ENCODE data around the gene CACNA1B. TPM values are rescaled to one million over a fixed set of nuclear protein-coding genes. Genes with fewer than 3 reads are reported as not detected.

CACNA1B gene
- total and polyA plus RNA-seq, 2 donors (not counting 1 experiment from before 2014, with no cell fraction given): 0.15 TPM; not detected in 1

DNA sequence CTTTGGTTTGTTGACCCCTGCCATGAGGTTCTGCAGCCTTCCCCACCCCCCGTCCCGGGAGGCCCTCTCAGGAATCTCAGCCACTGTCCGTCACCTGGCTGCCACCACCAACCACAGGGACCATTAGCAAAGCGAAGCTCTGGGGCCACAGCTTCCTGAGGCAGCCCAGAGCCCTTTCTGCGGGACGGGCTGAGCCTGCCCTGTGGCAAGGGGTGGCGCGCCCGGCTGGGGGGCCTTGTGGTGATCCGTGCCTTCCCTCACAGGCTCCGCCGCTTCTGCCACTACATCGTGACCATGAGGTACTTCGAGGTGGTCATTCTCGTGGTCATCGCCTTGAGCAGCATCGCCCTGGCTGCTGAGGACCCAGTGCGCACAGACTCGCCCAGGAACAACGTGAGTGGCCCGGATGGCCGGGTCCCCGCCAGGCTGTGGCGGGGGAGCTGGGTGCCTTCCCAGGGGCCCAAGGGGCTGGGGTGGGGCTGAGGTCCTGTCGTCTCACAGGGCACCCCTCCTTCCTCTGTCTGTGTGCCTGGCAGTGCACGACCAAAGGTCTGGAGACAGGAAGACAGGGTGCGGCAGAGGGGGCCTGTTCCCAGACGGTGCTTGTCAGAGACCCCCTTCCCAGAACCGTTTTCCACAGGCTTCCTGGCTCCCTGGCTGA is 169.2 kb downstream of the CACNA1B start:
- ChIA-PET POLR2A (no interaction called here), CTCF (no interaction called here)
- H3K27ac ChIP-seq (ENCODE audit: low read length in 2 of 2): no peak overlapping the region
- Mint-ChIP-seq H3K4me1 (no peaks in the 10 kb centered on the region), H3K27ac (no peak overlapping the region), H3K4me3 (no peak overlapping the region), H3K9me3 (ENCODE audit: insufficient read depth) (no peaks in the 10 kb centered on the region), H3K27me3 (peaks cover 31% of the 10 kb centered on the region)
- no peaks in the 10 kb centered on the region for H3K9me3 ChIP-seq (ENCODE audit: control extremely low read depth in 1 of 3, control insufficient read depth in 2 of 3, insufficient read depth in 1 of 3, low read length in 2 of 3)
- no peak overlapping the region for H3K4me3 ChIP-seq (ENCODE audit: control extremely low read depth in 1 of 5, extremely low read depth in 1 of 5, insufficient read depth in 1 of 5, low read depth in 2 of 5, low read length in 4 of 5)
- no peak for DNase-seq
- intact Hi-C loops (cut with micrococcal nuclease): no loop called here
- TF ChIP-seq EZH2 (IDR thresholded peaks at IDR 0.05; ENCODE audit: borderline replicate concordance, insufficient read depth, low read depth, low read length, poor library complexity, severe bottlenecking) (no peak), CTCF (IDR thresholded peaks at IDR 0.05) (no peak)
- no peak overlapping the region for H3K4me2 ChIP-seq (replicated peaks; ENCODE audit: low read depth, low read length, poor library complexity, severe bottlenecking)
- no peak overlapping the region for H2AFZ ChIP-seq (ENCODE audit: insufficient read depth, low read depth, low read length, poor library complexity, severe bottlenecking)
- WGBS (ENCODE audit: insufficient coverage): 81% methylated on average over 29 of the region's 29 CpGs
- ATAC-seq (ENCODE audit: low read depth): no peak
- H3K27me3 ChIP-seq (replicated peaks in 1 of 4; ENCODE audit: control extremely low read depth in 1 of 4, control insufficient read depth in 3 of 4, insufficient read depth in 4 of 4, low read length in 3 of 4): no peaks in the 10 kb centered on the region
- H3K36me3 ChIP-seq (replicated peaks in 1 of 2; ENCODE audit: control extremely low read depth in 1 of 2, control insufficient read depth in 1 of 2, extremely low read depth in 1 of 2, insufficient read depth in 2 of 2, low read length in 1 of 2): no peaks in the 10 kb centered on the region
- H3K79me2 ChIP-seq (ENCODE audit: control insufficient read depth, insufficient read depth, low read length): no peaks in the 10 kb centered on the region
- H3K4me1 ChIP-seq (ENCODE audit: control insufficient read depth in 2 of 2, insufficient read depth in 2 of 2, low read length in 2 of 2): no peaks in the 10 kb centered on the region
- no peaks in the 10 kb centered on the region for H4K20me1 ChIP-seq (ENCODE audit: control insufficient read depth, insufficient read depth, low read length, poor library complexity, severe bottlenecking)
- H3K9ac ChIP-seq (ENCODE audit: low read length): no peak overlapping the region

DNA sequence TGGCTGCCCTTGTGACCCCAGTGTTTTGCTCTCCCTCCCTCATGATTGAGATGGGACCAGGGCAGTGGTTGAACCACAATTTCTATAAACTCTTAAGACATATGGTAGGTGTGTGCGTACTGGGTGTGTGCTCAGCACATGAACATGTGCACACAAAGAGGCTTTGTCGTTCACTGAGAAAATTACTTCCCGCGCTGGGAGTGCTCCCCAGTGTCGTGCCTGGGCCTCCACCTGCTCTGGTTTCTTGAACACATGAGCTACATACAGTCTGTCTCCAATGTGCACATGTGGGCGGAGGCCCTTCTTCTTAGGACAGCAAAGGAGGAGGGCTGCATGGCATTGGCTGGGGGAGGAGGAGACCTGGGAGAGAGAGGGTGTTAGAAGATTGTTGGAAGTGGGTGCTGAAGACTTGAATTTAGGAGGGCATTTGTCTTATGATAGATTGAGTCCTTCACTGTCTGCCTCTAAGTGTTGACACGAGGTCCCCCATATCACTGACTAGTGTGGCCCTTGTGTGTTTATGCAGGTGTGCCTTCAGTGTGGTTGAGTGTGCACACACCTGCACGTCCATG is 170.0 kb downstream of the CACNA1B start:
- H4K20me1 ChIP-seq (ENCODE audit: control insufficient read depth, insufficient read depth, low read length, poor library complexity, severe bottlenecking): no peaks in the 10 kb centered on the region
- TF ChIP-seq EZH2 (IDR thresholded peaks at IDR 0.05; ENCODE audit: borderline replicate concordance, insufficient read depth, low read depth, low read length, poor library complexity, severe bottlenecking): no peak
- no peak overlapping the region for H3K27ac ChIP-seq (ENCODE audit: low read length in 2 of 2)
- no peaks in the 10 kb centered on the region for H3K79me2 ChIP-seq (ENCODE audit: control insufficient read depth, insufficient read depth, low read length)
- Mint-ChIP-seq H3K9me3 (ENCODE audit: insufficient read depth) (no peaks in the 10 kb centered on the region), H3K27ac (no peak overlapping the region), H3K4me1 (no peaks in the 10 kb centered on the region), H3K27me3 (peaks cover 31% of the 10 kb centered on the region), H3K4me3 (no peak overlapping the region)
- intact Hi-C loops (cut with micrococcal nuclease): no loop called here
- H3K4me2 ChIP-seq (replicated peaks; ENCODE audit: low read depth, low read length, poor library complexity, severe bottlenecking): no peak overlapping the region
- H3K9ac ChIP-seq (ENCODE audit: low read length): no peak overlapping the region
- no peak for DNase-seq
- no peaks in the 10 kb centered on the region for H3K9me3 ChIP-seq (ENCODE audit: control extremely low read depth in 1 of 3, control insufficient read depth in 2 of 3, insufficient read depth in 1 of 3, low read length in 2 of 3)
- 91% methylated on average over 7 of the region's 8 CpGs for WGBS (ENCODE audit: insufficient coverage)
- H3K4me1 ChIP-seq (ENCODE audit: control insufficient read depth in 2 of 2, insufficient read depth in 2 of 2, low read length in 2 of 2): no peaks in the 10 kb centered on the region
- no peaks in the 10 kb centered on the region for H3K36me3 ChIP-seq (replicated peaks in 1 of 2; ENCODE audit: control extremely low read depth in 1 of 2, control insufficient read depth in 1 of 2, extremely low read depth in 1 of 2, insufficient read depth in 2 of 2, low read length in 1 of 2)
- H2AFZ ChIP-seq (ENCODE audit: insufficient read depth, low read depth, low read length, poor library complexity, severe bottlenecking): no peak overlapping the region
- H3K27me3 ChIP-seq (replicated peaks in 1 of 4; ENCODE audit: control extremely low read depth in 1 of 4, control insufficient read depth in 3 of 4, insufficient read depth in 4 of 4, low read length in 3 of 4): no peaks in the 10 kb centered on the region
- POLR2A ChIA-PET: no interaction called here
- ATAC-seq (ENCODE audit: low read depth): no peak
- CTCF ChIA-PET: no interaction called here
- no peak overlapping the region for H3K4me3 ChIP-seq (ENCODE audit: control extremely low read depth in 1 of 5, extremely low read depth in 1 of 5, insufficient read depth in 1 of 5, low read depth in 2 of 5, low read length in 4 of 5)
